AG04450 (cell line): ENCODE measurements around the gene TRPV2. TPM values are rescaled to one million over a fixed set of nuclear protein-coding genes. Genes with fewer than 3 reads are reported as not detected.

ENCODE experiments used
- CTCF ChIA-PET: fragments of 300-600, 350-600 bp; formaldehyde crosslinking; extraction: SDS; loops from one replicate; lab custom pipeline; 2022; ENCODE audit warnings: antibody characterized with exemption, inconsistent platforms; lab: Charles Lee
- POLR2A ChIA-PET: fragments of 350-600 bp; formaldehyde crosslinking; extraction: SDS; loops from one replicate; lab custom pipeline; 2021; ENCODE audit warnings: antibody characterized with exemption, inconsistent platforms; lab: Yijun Ruan, JAX
- DNase-seq: peaks from one replicate; pipeline ENCODE4 v3.0.0-alpha.2; 2011; ENCODE audit warnings: low read depth, low spot score
- H3K27ac ChIP-seq: one replicate; pipeline ENCODE4 v1.5.1; 2012; ENCODE audit warnings: low read depth, low read length, control low read depth
- H3K27me3 ChIP-seq: one replicate; pipeline ENCODE4 v1.6.0; 2012; ENCODE audit warnings: low read length; ENCODE audit not compliant: control insufficient read depth, insufficient read depth
- H3K4me3 ChIP-seq: 2 replicates; pipeline ENCODE4 v1.5.1; 2011; ENCODE audit warnings: mild to moderate bottlenecking, low read depth, low read length, control low read depth
- H3K9me3 ChIP-seq: 2 replicates; pipeline ENCODE4 v1.5.1; 2012; ENCODE audit warnings: low read length; ENCODE audit not compliant: control insufficient read depth, insufficient read depth
- CTCF ChIP-seq: IDR thresholded peaks from 2 replicates; pipeline ENCODE4 v1.5.1; 2011; ENCODE audit warnings: low read depth, low read length, control low read depth, inconsistent platforms
- polyA plus RNA-seq: library from polyadenylated mRNA; depleted of rRNA; stranded (reverse); fragments of >200 nt; gene quantifications from 2 replicates; pipeline ENCODE4 v1.2.3, GENCODE V29; 2011

TRPV2 gene
- polyA plus RNA-seq, 1 experiment = 30.8 TPM

- no peak for TF ChIP-seq CTCF
- no peak for DNase-seq
- Histone ChIP-seq H3K9me3 (no peaks in the 10 kb centered on the region), H3K4me3 (no peak overlapping the region), H3K27me3 (no peaks in the 10 kb centered on the region), H3K27ac (no peak overlapping the region)
- ChIA-PET POLR2A (no interaction called here), CTCF (no interaction called here)
These were observed 51.0 kb downstream of the TRPV2 start for GRCh38 chr17:16466407-16466806.

DNA sequence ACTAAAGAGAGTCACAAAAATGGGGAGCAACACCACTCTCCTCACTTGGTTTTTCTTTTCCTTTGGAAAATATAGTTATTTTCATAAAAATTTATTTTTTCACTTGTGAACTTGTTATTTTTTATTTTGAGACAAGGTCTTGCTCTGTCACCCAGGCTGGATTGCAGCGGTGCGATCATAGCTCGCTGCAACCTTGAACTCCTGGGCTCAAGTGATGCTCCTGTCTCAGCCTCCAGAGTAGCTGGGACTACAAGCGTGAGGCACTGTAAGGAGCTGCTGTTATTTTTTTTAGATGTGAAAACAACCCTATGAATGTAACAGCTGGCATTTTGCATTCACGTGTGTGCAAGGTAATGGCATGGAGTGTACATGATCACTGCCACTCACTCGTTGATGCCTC is 51.7 kb downstream of the TRPV2 start:
- H3K4me3 ChIP-seq = no peak overlapping the region
- no peak for TF ChIP-seq CTCF
- ChIA-PET POLR2A (no interaction called here), CTCF (no interaction called here)
- no peaks in the 10 kb centered on the region for H3K27me3 ChIP-seq
- no peak for DNase-seq
- no peaks in the 10 kb centered on the region for H3K9me3 ChIP-seq
- H3K27ac ChIP-seq = no peak overlapping the region

DNA sequence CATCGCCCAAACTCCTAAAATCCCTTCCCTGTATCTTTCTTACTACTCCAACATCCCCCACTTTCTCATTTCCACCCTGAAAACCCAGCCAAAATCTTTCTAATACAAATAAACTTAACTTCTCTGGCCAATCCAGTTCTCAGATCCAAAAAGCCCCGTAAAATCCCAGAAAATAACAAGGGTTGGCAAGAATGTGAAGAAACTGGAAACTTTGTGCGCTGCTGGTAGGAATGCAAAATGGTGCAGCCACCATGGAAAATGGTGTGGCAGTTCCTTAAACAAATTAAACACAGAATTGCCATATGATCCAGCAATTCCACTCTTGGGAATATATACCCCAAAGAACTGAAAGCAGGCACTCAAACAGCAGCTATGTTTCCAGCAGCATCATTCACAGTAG is 52.5 kb downstream of the TRPV2 start:
- H3K4me3 ChIP-seq = no peak overlapping the region
- ChIA-PET POLR2A (no interaction called here), CTCF (interaction anchor here (1.5 kb wide), 1 partner anchor 15 kb away, joined by 5 read pairs; no protein-coding TSS in a partner anchor)
- no peak overlapping the region for H3K27ac ChIP-seq
- H3K27me3 ChIP-seq = no peaks in the 10 kb centered on the region
- H3K9me3 ChIP-seq = no peaks in the 10 kb centered on the region
- peak; percentile 34 for TF ChIP-seq CTCF
- DNase-seq = no peak

DNA sequence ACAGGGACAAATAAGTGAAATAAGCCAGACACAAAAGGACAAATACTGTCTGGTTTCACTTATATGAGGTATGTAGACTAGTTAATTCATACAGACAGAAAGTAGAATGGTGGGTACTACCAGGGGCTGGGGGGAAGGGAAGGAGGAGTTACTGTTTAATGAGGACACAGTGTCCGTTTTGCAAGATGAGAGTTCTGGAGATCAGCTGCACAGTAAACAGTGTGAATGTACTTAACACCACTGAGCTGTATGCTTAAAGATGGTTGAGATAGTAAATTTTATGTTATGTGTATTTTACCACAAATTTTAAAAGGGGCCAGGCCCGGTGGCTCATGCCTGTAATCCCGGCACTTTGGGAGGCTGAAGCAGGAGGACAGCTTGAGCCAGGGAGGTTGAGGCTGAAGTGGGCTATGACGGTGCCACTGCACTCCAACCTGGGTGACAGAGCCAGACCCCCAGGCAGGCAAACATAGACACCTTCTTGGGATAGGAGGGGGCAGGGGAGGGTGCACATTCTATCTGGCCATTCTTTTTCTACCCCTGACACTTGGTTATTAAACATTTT is 53.1 kb downstream of the TRPV2 start:
- DNase-seq = no peak
- CTCF ChIA-PET = interaction anchor here (1.5 kb wide), 1 partner anchor 15 kb away, joined by 5 read pairs; no protein-coding TSS in a partner anchor
- H3K27me3 ChIP-seq = no peaks in the 10 kb centered on the region
- no peak overlapping the region for H3K4me3 ChIP-seq
- POLR2A ChIA-PET = no interaction called here
- TF ChIP-seq CTCF = no peak
- H3K9me3 ChIP-seq = no peaks in the 10 kb centered on the region; the same call in 1 of the 2 replicates
- H3K27ac ChIP-seq = no peak overlapping the region

DNA sequence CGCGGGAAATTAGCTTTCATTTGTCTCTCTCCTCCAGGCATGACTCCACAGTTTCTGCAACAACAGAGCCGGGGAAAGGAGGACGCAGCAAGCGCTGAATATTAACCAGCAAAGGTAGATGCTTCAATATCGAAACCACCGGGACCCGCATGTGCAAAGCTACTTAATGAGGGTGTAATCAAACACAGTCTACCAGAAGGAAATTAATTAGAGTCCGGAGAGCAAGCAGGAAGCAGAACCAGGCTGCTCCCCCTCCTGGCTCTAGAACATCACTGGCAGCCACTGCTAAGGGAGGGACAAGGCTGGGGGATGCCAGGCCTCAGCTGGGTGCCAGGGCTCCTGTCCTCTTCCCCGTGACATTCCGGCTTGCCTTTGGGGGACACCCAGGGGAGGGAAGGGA is 54.9 kb downstream of the TRPV2 start:
- CTCF ChIA-PET = no interaction called here
- Histone ChIP-seq H3K9me3 (no peaks in the 10 kb centered on the region; the same call in 1 of the 2 replicates), H3K27me3 (no peaks in the 10 kb centered on the region), H3K4me3 (no peak overlapping the region), H3K27ac (no peak overlapping the region)
- TF ChIP-seq CTCF = no peak
- POLR2A ChIA-PET = no interaction called here
- DNase-seq = no peak
